ENCODE results near the gene LENG1.
A peak's percentile ranks its signal among the peaks of the same experiment; 100 is the strongest.

The LENG1 gene

GRCh38 chr19:54137699-54138488 lies 21.6 kb downstream of the LENG1 start, which contains the start of gene CNOT3 (continued):
- TF ChIP-seq ZXDB (tag by site-specific recombination; IDR thresholded peaks at IDR 0.05): peak; percentile 14; the same call in 1 of the 2 replicates
- TF ChIP-seq PATZ1 (tag by site-specific recombination; IDR thresholded peaks at IDR 0.05): no peak
- TF ChIP-seq KLF16 (tag by site-specific recombination; IDR thresholded peaks at IDR 0.05): peak; percentile 47; the same call in 1 of the 2 replicates
- TF ChIP-seq ZNF621 (tag by site-specific recombination; IDR thresholded peaks at IDR 0.05): no peak
- TF ChIP-seq ZNF280C (tag by site-specific recombination; IDR thresholded peaks at IDR 0.05): no peak
- no peak; the same call in 1 of the 2 replicates for TF ChIP-seq ZNF692 (tag by site-specific recombination; IDR thresholded peaks at IDR 0.05)
- no peak for TF ChIP-seq ZNF76 (tag by site-specific recombination; IDR thresholded peaks at IDR 0.05; ENCODE audit: borderline replicate concordance, low read depth)
- TF ChIP-seq ZBTB7A (tag by site-specific recombination; IDR thresholded peaks at IDR 0.05; ENCODE audit: low read depth): 0 out of 2 replicates have a peak, but pooled peaks have one; percentile 56
- no peak for TF ChIP-seq ZNF302 (tag by site-specific recombination; IDR thresholded peaks at IDR 0.05; ENCODE audit: low read depth)
- no peak for TF ChIP-seq ZSCAN18 (tag by site-specific recombination; IDR thresholded peaks at IDR 0.05)
- TF ChIP-seq ZEB2 (tag by site-specific recombination; IDR thresholded peaks at IDR 0.05): peak; percentile 60
- no peak for TF ChIP-seq ZNF664 (tag by site-specific recombination; IDR thresholded peaks at IDR 0.05)
- peak; percentile 58 for TF ChIP-seq SP2 (tag by site-specific recombination; IDR thresholded peaks at IDR 0.05)
- TF ChIP-seq ZNF24 (tag by site-specific recombination; IDR thresholded peaks at IDR 0.05): no peak
- no peak for TF ChIP-seq IKZF3 (tag by site-specific recombination; IDR thresholded peaks at IDR 0.05)
- TF ChIP-seq ZFP37 (tag by site-specific recombination; IDR thresholded peaks at IDR 0.05): 0 out of 2 replicates have a peak, but pooled peaks have one; percentile 33
- TF ChIP-seq ZNF341 (tag by site-specific recombination; IDR thresholded peaks at IDR 0.05; ENCODE audit: low read depth): no peak
- TF ChIP-seq ZNF521 (tag by site-specific recombination; IDR thresholded peaks at IDR 0.05): no peak
- no peak for TF ChIP-seq ZNF623 (tag by site-specific recombination; IDR thresholded peaks at IDR 0.05)
- no peak for TF ChIP-seq TSHZ1 (tag by site-specific recombination; IDR thresholded peaks at IDR 0.05; ENCODE audit: borderline replicate concordance)
- TF ChIP-seq ZSCAN16 (tag by site-specific recombination; IDR thresholded peaks at IDR 0.05): no peak
- TF ChIP-seq KLF10 (tag by site-specific recombination; IDR thresholded peaks at IDR 0.05): no peak; the same call in 1 of the 2 replicates
- peak; percentile 82 for TF ChIP-seq YY1 (tag by site-specific recombination; IDR thresholded peaks at IDR 0.05)
- TF ChIP-seq ZNF10 (tag by site-specific recombination; IDR thresholded peaks at IDR 0.05): no peak
